Epithelial cell of proximal tubule (primary cell): ENCODE results near the gene ANKMY1. TPM values are rescaled to one million over a fixed set of nuclear protein-coding genes. Genes with fewer than 3 reads are reported as not detected.
A peak's percentile ranks its signal among the peaks of the same experiment; 100 is the strongest.

Experiments
- DNase-seq: peaks from one replicate; pipeline ENCODE4 v3.0.0-alpha.2; 2011; ENCODE audit warnings: low read depth
- H3K4me3 ChIP-seq: 2 replicates; pipeline ENCODE4 v1.5.1; 2011; ENCODE audit warnings: low read depth, mild to moderate bottlenecking, low read length
- total RNA-seq: library from RNA; depleted of rRNA; stranded (reverse); fragments of >200 nt; gene quantifications from 2 replicates; pipeline ENCODE4 v1.2.3, GENCODE V29; 2015
- TF ChIP-seq, protein P1 (sequence below): conservative IDR thresholded peaks from 2 replicates; pipeline ENCODE4 v1.5.1; 2012; ENCODE audit warnings: low read depth, mild to moderate bottlenecking, low read length

The ANKMY1 gene
- total RNA-seq, 1 donor from 2014 or later = 4.0 TPM

GRCh38 chr2:240455647-240456446 is 101.9 kb downstream of the ANKMY1 start:
- TF ChIP-seq, protein P1, sequence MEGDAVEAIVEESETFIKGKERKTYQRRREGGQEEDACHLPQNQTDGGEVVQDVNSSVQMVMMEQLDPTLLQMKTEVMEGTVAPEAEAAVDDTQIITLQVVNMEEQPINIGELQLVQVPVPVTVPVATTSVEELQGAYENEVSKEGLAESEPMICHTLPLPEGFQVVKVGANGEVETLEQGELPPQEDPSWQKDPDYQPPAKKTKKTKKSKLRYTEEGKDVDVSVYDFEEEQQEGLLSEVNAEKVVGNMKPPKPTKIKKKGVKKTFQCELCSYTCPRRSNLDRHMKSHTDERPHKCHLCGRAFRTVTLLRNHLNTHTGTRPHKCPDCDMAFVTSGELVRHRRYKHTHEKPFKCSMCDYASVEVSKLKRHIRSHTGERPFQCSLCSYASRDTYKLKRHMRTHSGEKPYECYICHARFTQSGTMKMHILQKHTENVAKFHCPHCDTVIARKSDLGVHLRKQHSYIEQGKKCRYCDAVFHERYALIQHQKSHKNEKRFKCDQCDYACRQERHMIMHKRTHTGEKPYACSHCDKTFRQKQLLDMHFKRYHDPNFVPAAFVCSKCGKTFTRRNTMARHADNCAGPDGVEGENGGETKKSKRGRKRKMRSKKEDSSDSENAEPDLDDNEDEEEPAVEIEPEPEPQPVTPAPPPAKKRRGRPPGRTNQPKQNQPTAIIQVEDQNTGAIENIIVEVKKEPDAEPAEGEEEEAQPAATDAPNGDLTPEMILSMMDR = no peak
- H3K4me3 ChIP-seq = no peak overlapping the region
- DNase-seq = no peak

GRCh38 chr2:240455272-240455646 is 102.5 kb downstream of the ANKMY1 start:
- TF ChIP-seq, protein P1 = no peak
- DNase-seq = no peak
- no peak overlapping the region for H3K4me3 ChIP-seq

- no peak for DNase-seq
- TF ChIP-seq, protein P1 = no peak
- H3K4me3 ChIP-seq = no peak overlapping the region
Observed at GRCh38 chr2:240454106-240454901, 103.5 kb downstream of the ANKMY1 start.

DNA sequence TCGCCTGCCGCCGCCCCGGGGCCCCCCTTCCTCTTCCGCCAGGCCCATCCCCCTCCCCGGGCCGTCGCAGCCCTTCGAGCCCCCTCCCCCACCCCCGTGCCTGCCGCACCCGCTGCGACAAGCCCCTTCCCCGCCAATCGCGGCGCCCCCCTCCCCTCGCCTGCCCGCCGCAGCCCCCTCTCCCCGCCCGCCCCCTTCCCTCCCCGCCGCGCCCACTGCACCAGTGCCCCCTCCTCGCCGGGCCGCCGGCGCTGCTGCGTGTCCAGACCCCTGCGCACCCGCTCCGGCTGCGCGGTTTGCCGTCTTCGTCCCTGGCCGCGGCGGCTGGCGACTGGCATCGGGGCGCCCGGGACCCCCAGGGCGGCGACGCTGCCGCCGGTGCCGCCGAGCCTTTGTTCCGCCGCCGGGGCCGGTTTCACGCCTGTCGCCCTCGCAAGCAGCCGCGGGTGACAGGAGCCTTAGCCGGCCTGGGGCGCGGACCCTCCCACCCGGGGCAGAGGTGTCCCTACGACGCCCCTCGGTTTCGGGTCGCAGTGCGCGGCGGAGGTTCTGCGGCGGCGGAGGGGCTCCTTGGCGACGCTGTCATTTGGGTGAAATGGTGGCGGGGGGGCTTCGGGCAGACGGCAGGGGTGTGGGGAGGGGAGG is 104.2 kb downstream of the ANKMY1 start:
- TF ChIP-seq, protein P1 = no peak
- no peak for DNase-seq
- no peak overlapping the region for H3K4me3 ChIP-seq

GRCh38 chr2:240452462-240453256 is 105.1 kb downstream of the ANKMY1 start:
- peak overlapping the region; percentile 56 for H3K4me3 ChIP-seq
- DNase-seq = no peak
- TF ChIP-seq, protein P1 = no peak

DNA sequence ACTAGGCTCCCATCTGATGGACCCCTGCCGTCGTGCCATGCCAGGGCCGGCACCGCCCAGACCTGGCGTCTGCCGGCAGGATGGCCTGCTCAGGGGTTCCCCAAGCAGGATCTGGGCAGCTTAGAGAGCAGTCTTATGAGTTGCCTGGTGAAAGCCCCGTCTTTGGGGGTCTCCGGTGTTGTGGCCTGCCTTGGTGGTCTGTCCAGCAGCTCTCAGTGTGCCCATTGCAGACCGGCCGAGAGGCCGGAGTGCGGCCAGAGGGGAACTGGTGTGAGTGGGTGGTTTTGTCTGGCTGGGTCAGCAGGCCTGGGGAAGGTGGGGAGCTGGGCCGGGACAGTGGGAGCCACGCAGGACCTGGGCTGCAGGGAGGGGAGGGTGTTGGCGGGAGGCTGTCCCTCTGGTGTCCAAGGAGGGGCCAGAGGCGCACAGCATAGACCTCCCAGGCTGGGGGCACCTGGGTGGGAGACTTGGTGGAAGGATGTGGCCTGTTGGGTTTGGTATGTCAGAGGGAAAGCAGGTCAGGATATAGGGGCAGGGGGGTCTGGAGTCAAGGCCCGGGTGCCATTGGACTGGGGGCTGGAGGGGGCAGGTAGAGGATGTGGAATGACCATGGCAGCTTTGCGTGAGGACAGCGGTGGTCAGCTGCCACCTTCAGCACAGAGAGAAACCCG is 105.9 kb downstream of the ANKMY1 start:
- TF ChIP-seq, protein P1 = no peak
- DNase-seq = no peak
- H3K4me3 ChIP-seq = peak overlapping the region; percentile 56
